Epithelial cell of esophagus (primary cell): Measurements from ENCODE around the gene DNLZ.

Experiments
- DNase-seq: peaks from one replicate; pipeline ENCODE4 v3.0.0; 2010; ENCODE audit warnings: low read depth
- H3K4me3 ChIP-seq: 2 replicates; pipeline ENCODE4 v1.5.1; 2011; ENCODE audit warnings: mild to moderate bottlenecking, low read length, control low read depth
- TF ChIP-seq, protein P1 (sequence below): IDR thresholded peaks from 2 replicates; pipeline ENCODE4 v1.5.1; 2011; ENCODE audit warnings: low read depth, mild to moderate bottlenecking, low read length, control low read depth, inconsistent platforms; ENCODE audit not compliant: insufficient read depth; ENCODE audit errors: missing control alignments

DNLZ gene

DNA sequence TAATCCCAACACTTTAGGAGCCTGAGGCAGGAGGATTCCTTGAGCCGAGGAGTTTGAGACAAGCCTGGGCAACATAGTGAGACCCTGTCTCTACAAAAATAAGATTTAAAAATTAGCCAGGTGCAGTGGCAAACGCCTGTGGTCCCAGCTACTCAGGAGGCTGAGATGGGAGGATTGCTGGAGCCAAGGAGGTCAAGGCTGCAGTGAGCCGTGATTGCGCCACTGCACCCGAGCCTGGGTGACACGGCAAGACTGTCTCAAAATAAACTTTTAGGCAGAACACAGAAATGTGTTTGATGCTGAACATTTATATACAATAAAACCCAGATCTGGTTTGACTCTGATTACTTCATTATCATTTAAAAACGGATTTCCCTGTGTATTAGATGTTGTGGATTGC, 41.9 kb upstream of the DNLZ start:
- DNase-seq: no peak
- TF ChIP-seq, protein P1, sequence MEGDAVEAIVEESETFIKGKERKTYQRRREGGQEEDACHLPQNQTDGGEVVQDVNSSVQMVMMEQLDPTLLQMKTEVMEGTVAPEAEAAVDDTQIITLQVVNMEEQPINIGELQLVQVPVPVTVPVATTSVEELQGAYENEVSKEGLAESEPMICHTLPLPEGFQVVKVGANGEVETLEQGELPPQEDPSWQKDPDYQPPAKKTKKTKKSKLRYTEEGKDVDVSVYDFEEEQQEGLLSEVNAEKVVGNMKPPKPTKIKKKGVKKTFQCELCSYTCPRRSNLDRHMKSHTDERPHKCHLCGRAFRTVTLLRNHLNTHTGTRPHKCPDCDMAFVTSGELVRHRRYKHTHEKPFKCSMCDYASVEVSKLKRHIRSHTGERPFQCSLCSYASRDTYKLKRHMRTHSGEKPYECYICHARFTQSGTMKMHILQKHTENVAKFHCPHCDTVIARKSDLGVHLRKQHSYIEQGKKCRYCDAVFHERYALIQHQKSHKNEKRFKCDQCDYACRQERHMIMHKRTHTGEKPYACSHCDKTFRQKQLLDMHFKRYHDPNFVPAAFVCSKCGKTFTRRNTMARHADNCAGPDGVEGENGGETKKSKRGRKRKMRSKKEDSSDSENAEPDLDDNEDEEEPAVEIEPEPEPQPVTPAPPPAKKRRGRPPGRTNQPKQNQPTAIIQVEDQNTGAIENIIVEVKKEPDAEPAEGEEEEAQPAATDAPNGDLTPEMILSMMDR: no peak

DNA sequence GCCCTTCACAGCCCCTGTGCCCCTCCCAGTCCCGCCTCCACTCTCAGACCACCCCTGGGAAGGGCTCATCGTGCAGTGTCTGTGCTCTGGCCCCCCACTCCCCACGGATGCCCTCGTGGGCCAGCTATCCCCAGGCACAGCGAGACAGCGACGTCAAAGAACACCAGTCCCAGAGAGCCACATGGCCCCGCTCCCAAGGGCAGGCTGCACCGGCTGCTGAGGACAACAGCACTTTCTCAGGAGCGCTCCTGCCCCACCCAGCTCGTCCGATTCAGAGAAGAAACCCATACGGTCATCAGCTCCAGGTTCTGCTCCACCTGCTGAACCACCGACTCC, 41.2 kb upstream of the DNLZ start:
- H3K4me3 ChIP-seq: no peak overlapping the region
- TF ChIP-seq, protein P1: no peak
- no peak for DNase-seq

More for the DNA sequence above, 41.9 kb upstream of the DNLZ start:
- no peak overlapping the region for H3K4me3 ChIP-seq

DNA sequence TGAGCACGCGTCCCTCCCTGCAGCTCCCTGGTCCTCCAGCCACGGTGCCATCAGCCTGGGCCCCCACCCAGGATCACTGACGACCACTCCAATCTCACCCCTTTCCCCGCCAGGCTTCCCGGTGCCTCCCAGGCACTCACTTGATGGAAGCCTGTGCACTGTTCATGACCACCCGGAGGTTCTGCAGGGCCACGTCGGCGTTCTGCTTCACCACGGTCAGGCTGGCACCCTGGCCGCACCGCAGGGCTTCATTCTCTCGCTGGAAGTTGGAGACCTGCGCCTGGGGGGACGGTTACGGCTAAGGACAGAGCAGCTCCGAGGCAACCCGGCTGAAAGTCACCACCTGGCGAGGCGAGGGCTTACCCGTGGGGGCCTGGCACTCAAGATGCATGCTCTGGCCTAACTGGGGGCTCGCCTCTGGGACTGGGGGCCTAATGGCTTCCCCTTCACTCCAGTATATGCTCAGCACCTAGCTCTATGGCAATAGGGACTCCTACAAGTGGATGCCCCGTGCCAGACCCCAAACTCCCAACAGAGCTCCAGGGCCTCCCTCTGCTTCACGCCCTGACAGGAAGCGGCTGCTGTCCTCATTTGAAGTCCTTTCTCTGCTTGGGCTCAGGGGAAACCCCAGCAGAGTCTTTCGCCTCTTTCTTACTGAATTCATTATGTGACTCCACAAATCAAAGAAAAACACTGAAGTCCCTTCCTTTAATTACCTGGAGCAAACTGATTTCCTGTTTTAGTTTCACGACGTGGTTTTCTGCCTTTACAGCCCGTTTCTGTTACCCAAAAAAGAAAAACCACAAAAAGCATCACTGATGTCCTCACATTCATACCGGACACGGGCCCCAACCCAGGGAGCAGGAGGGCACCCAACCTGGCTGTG, 40.6 kb upstream of the DNLZ start:
- TF ChIP-seq, protein P1: no peak
- DNase-seq: no peak
- no peak overlapping the region for H3K4me3 ChIP-seq

DNA sequence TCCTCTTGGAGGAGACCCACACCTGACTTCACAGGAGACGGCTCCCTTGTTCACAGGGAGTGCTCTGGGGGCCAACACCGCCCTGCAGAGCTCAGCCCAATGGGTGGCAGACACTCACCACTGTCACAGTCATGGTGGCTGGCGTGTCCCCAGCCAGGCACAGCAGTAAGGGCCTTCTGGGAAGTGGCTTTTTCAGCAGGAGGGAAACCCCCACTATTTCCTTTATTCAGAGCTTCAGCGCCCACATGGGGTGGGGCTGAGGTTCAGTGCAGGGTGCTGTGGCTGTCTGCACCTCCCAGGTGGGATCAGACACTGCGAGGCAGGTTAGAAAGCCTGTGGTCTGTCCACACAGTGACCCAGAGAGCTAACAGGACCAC, 40.0 kb upstream of the DNLZ start:
- no peak overlapping the region for H3K4me3 ChIP-seq
- TF ChIP-seq, protein P1: no peak
- DNase-seq: no peak

DNA sequence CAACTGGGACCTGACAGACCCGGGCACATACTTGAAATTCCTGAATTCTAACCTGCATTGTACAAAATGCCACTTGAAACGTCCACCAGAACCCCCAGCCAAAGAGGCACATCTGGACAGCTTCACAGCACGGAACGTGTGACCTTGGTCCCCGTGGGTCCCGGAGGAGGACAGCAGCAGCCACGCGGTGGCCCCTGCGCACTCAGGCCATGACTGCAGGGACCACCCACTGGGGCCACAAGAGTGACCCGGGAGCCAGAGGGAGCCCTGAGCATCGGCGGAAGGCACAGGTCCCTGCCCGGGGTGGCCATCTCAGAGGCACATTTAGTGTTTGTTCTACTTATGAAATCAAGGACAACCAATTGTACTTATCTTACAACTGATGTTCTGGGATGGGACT, 38.5 kb upstream of the DNLZ start:
- TF ChIP-seq, protein P1: no peak
- no peak for DNase-seq
- H3K4me3 ChIP-seq: no peak overlapping the region

DNA sequence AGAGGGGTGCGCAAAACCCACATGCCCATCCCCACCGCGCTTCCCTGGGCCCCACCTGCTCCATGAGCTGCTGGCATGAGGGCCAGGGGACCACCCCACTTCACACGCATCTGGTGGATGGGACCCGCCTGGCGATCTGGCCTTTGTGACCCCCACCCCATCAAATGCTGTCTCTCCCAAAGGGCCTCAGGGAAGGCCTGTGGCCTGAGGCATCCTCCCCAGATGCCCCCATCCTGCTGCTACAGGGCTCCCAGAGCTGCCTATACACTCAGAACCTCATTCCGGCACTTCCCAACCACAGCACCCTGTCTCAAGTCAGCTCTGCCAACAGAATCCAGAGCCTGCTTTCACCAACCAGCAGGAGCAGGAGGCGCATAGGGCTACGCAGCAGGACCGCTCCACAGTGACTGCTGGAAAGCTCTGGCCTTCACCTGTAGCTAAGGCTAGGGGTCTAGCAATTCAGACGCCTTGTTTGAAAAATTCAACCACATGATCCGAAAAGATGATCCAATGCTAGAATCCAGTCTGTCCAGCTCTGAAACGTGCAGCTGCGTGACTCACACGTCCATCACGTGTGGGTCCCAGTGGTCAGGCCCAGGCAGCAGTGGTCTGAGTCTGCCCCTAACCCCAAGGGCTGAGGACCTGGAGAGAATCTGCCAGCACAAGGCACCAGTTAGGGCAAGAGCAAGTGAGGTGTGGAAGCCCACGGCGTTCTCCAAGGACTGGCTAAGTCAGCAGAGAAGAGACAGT, 37.8 kb upstream of the DNLZ start:
- TF ChIP-seq, protein P1: no peak
- no peak overlapping the region for H3K4me3 ChIP-seq
- peak; percentile 24 for DNase-seq
